GM18909 (cell line): ENCODE data around the gene NOB1.

Source experiments
- ATAC-seq: cut with Tn5 transposase; IDR thresholded peaks from one replicate; pipeline ENCODE4 v1.9.1; 2021; ENCODE audit warnings: mild to moderate bottlenecking; ENCODE audit not compliant: unreplicated experiment, poor library complexity

NOB1 gene

GRCh38 chr16:69724414-69724873 is 30.3 kb downstream of the NOB1 start:
- no peak for ATAC-seq

DNA sequence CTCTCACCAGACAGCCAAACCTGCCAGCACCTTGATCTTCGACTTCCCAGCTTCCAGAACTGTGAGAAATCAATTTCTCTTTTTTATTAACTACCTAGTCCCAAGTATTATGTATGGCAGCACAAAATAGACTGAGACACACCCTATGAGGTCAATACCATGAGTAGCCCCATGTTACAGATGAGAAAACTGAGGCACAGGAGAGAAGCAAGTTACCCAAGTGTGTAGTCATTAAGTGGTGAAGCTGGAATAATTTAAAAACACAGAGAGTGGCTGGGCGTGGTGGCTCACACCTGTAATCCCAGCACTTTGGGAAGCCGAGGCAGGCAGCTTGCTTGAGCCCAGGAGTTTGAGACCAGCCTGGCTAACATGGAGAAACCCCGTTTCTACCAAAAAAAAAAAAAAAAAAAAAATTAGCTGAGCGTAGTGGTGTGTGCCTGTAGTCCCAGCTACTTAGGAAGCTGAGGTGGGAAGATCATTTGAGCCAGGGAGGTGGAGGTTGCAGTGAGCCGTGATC is 33.2 kb downstream of the NOB1 start:
- no peak for ATAC-seq

DNA sequence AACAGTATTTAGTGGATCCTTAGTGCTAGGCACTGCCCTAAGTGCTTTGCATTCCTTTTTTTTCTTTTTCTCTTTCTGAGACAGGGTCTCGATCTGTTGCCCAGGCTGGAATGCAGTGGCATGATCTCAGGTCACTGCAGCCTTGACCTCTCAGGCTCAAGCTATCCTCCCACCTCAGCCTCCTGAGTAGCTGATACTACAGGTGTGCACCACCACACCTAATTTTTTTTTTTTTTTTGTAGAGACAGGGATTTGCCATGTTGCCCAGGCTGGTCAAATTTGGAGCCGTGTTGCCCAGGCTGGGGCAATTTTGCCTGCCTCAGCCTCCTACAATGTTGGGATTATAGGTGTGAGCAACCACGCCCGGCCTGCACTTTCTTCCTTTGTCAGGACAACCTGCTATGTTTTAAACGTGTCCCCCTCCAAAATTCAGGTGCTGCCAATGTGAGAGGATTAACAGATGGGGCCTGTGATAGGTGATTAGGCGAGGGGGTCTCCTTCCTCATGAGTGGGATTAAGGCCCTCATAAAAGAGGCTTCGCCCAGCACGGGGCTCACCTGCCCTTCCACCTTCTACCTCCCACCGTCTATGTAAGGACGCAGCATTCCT is 33.8 kb downstream of the NOB1 start:
- no peak for ATAC-seq

DNA sequence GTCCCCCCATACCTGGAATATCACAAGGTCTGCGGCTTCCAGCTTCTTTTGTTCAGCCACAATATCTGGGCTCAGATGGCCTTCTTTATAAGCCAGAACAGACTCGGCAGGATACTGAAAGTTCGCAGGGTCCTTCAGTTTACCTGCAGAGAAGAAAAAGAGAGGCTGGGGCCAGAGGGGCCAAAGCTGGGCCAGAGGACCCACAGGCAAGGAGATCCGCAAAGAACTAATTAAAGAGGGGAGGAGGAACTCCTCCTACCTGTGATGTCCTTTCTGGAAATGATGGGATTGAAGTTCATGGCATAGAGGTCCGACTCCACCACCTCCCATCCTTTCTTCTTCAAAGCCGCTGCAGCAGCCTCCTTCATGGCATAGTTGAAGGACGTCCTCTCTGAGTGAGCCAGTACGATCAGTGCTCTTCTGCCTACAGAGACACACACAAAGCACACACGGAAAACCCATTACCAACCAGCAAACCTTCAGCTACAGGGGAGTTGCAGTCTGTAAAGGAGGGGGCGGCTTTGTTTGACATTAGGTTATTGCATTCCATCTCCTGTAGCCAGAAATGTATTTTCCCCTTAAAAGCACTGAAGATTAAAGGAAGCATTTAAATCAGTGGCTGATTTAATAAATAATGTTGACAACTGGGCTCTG is 36.5 kb downstream of the NOB1 start:
- no peak for ATAC-seq

GRCh38 chr16:69717066-69717465 is 37.7 kb downstream of the NOB1 start:
- no peak for ATAC-seq

- no peak for ATAC-seq
Measured at GRCh38 chr16:69712914-69713581, 41.7 kb downstream of the NOB1 start.

- ATAC-seq: no peak
Measured at GRCh38 chr16:69712277-69712676, 42.4 kb downstream of the NOB1 start.

GRCh38 chr16:69711115-69711740 is 43.5 kb downstream of the NOB1 start:
- ATAC-seq: no peak

DNA sequence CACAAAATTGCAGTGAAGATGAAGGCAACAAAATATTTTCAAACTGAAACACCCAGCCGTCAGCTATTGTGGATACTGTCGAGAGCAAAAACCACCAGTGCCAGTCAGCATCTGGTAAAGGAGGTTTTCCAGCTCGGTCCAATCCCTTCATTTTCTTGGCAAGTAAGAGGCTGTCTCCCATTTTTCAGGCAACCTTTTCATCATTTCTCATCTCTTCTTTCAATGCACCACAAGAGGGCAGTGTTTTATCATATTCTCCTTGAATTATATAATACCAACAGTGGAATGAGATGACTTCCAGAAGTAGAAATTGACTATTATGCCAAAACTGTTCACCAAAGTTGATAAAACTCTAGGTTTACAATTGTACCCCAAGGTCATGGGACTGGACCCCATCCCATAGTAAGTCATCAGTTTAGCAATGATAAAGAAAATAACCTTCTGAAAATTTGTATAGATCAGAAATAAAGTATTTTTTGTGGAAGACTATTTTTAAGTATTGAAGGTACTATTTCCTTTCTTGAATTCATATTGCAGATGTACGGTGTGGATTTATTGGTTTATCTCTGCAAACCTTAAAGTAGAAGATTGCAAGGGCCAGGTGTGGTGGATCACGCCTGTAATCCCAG is 45.2 kb downstream of the NOB1 start:
- no peak for ATAC-seq

GRCh38 chr16:69707920-69708683 is 46.6 kb downstream of the NOB1 start:
- ATAC-seq: no peak

DNA sequence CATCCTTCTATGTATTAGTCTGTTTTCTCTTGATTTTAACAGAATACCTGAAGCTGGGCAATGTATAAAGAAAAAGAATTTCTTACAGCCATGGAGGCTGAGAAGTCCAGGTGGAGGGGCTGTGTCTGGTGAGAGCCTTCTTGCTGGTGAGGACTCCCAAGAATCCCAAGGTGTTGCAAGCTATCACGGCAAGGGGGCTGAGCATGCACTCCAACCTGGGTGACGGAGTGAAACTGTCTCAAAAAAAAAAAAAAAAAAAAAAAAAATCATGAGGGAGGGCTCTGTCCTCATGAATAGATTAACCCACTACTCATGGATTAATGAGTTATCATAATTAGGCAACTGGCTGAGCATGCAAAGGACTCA is 47.8 kb downstream of the NOB1 start:
- ATAC-seq: no peak

GRCh38 chr16:69706256-69706974 is 48.3 kb downstream of the NOB1 start:
- no peak for ATAC-seq

DNA sequence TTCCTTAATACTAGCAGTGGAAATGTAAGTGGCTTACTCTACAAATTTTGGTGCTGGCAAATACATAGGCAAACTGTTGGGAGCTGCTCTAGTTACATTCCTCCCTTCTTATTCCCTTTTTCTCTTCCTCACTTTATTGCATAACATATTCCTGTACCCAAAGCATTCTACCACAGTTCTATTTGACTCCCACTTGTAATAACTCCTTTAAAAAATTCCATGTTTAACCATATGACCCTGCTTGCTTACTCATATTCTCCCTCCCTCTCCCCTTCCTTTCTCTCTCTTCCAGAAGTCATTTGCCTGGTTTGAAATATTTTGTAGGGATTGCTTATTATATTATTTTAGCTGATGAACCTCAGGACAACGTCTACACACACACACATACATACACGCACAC is 51.1 kb downstream of the NOB1 start:
- ATAC-seq: no peak

DNA sequence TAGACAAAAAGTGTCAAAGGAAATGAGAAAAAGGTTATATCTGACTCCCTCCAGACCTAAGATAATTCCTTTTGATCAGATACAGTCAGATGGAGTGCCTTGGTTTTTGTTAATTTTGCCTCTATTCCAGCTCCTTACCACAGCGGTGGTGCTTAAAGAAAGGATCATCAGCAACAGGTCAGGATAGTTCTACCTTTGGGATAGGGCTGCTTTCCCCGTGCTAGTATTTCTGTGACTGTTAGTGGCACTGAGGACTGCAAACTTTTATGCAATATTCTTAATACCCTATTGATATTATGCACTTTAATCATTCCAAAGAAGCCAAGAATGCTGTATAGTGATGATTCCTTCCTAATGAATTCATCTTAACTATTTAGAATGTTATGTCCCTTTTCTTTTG is 52.9 kb downstream of the NOB1 start:
- ATAC-seq: no peak

GRCh38 chr16:69701452-69701851 is 53.3 kb downstream of the NOB1 start:
- ATAC-seq: no peak

GRCh38 chr16:69699915-69700314 is 54.8 kb downstream of the NOB1 start:
- no peak for ATAC-seq

DNA sequence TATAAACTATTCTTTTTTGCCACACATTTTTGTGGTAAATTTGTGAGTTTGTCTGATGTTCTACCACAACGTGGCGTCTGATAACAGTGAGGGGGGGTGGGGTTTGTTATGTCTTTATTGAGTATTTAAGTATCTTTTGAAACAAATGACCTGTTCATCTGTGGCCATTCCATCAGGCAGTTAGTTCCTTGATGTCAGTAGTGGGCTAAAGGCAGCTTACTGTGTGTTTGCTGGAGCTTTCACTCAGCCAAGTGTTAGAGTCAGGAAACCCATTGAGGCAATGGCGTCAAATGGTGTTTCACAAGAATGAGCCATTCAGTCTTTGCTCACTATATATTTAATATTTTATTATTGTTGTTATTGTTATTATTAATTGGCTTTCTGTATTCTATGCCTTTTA is 56.3 kb downstream of the NOB1 start:
- ATAC-seq: no peak

DNA sequence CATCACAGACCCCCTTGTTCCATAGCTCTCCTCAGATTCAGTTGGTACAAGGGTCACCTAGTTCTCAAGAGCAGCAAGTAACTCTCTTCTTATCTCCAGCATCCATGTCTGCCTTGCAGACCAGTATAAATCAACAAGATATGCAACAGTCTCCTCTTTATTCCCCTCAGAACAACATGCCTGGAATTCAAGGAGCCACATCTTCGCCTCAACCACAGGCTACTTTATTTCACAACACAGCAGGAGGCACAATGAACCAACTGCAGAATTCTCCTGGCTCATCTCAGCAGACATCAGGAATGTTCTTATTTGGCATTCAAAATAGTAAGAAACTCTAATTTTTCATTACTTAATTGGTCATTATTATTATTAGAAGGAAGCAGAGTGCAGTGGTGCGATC is 60.8 kb downstream of the NOB1 start:
- ATAC-seq: no peak
